Gastrocnemius medialis (tissue), 4 donors: Measurements from ENCODE around the gene LSG1. TPM values are rescaled to one million over a fixed set of nuclear protein-coding genes. Genes with fewer than 3 reads are reported as not detected.

Experiments used
- ATAC-seq, 2 donors: fragments of 150-250 bp; one replicate each; pipeline ENCODE4 v1.9.1; 2016
- DNase-seq, 2 donors: peaks; one replicate each; pipeline ENCODE4 v3.0.0-alpha.2; 2019
- H3K27ac ChIP-seq, 4 donors: fragments of 200-600 bp; sonication (generic); 1 replicate in 1 of 4; 2 replicates in 3 of 4; pipeline ENCODE4 v1.5.1; 2016 to 2018; ENCODE audit warnings: mild to moderate bottlenecking in 2 of 4, moderate library complexity in 1 of 4
- H3K27me3 ChIP-seq, 3 donors: fragments of 200-600 bp; sonication (generic) in 2 of 3; 1 replicate in 1 of 3; 2 replicates in 2 of 3; pipeline versions ENCODE4 v1.5.1 to v1.6.0; 2016 to 2019; ENCODE audit warnings: mild to moderate bottlenecking in 1 of 3, moderate library complexity in 1 of 3
- H3K36me3 ChIP-seq, 2 donors: fragments of 200-600 bp; sonication (generic) in 1 of 2; one replicate each; pipeline ENCODE4 v1.5.1; 2017 to 2018
- H3K4me1 ChIP-seq, 2 donors: fragments of 200-600 bp; sonication (generic) in 1 of 2; one replicate each; pipeline ENCODE4 v1.5.1; 2016 to 2017; ENCODE audit warnings: mild to moderate bottlenecking in 2 of 2
- H3K4me3 ChIP-seq, 4 donors: fragments of 200-600 bp; sonication (generic) in 3 of 4; 1 replicate in 1 of 4; 2 replicates in 3 of 4; pipeline ENCODE4 v1.5.1; 2016 to 2019; ENCODE audit warnings: mild to moderate bottlenecking in 2 of 4
- H3K9me3 ChIP-seq, 3 donors: fragments of 200-600 bp; sonication (generic) in 2 of 3; 1 replicate in 1 of 3; 2 replicates in 2 of 3; pipeline ENCODE4 v1.5.1; 2016 to 2019
- POLR2A ChIP-seq, 2 donors: fragments of 450-650 bp; IDR thresholded peaks; one replicate each; pipeline ENCODE4 v1.6.1; 2017; ENCODE audit warnings: antibody characterized with exemption in 2 of 2, mild to moderate bottlenecking in 2 of 2, moderate library complexity in 2 of 2
- in situ Hi-C, 4 donors: fragments of 200-750 bp; cut with MboI; loops; one replicate each; pipeline versions ENCODE4 v1.15.0 to v1.8.0; 2017; ENCODE audit warnings: low sequenced_read_pairs in 4 of 4
- intact Hi-C: fragments of 100-400 bp; cut with DNase I; formaldehyde crosslinking; loops from one replicate; pipeline ENCODE4 v1.15.1; 2023; ENCODE audit warnings: low total_unique reads
- total RNA-seq, 4 donors: library from RNA; depleted of rRNA; stranded (reverse); fragments of >200 nt; gene quantifications; one replicate each; pipeline versions ENCODE4 v1.1.0 to v1.2.3, GENCODE V29; 2016
- TF ChIP-seq, protein P1 (sequence below), 5 experiments: fragments of 450-650 bp in 3 of 5; fragments of 200-600 bp in 2 of 5; sonication (generic) in 2 of 5; IDR thresholded peaks in 4 of 5; conservative IDR thresholded peaks in 1 of 5; 1 replicate in 4 of 5; 2 replicates in 1 of 5; pipeline ENCODE4 v1.5.1; 2016 to 2019; ENCODE audit warnings: antibody characterized with exemption in 5 of 5, mild to moderate bottlenecking in 3 of 5, moderate library complexity in 3 of 5

Gene LSG1
- total RNA-seq, 4 donors from 2014 or later = 23.2 to 38.4 (median 28.0) TPM

DNA sequence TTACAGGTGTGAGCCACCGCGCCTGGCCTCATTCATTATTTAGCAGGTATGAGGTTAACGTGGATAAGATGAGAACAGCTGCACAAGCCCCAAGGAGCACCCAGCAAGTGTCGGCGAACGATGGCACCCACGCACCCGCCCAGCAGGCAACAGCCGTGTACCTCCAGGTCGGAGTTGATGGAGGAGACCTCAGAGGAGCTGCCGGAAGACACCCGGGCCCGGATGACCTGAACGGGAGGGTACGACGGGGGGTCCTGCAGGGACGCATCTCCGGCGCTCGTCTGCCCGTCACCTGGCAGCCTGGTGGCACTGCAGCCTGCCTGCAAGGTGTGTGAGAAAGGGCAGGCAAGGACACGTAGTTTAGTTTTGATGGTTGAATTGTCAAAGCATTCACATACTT is 67.9 kb downstream of the LSG1 start:
- no peaks in the 10 kb centered on the region for H3K9me3 ChIP-seq
- no peak overlapping the region for H3K4me3 ChIP-seq
- no peak overlapping the region for H3K27ac ChIP-seq
- no peak for DNase-seq
- TF ChIP-seq POLR2A (IDR thresholded peaks at IDR 0.05) = no peak
- TF ChIP-seq, protein P1, sequence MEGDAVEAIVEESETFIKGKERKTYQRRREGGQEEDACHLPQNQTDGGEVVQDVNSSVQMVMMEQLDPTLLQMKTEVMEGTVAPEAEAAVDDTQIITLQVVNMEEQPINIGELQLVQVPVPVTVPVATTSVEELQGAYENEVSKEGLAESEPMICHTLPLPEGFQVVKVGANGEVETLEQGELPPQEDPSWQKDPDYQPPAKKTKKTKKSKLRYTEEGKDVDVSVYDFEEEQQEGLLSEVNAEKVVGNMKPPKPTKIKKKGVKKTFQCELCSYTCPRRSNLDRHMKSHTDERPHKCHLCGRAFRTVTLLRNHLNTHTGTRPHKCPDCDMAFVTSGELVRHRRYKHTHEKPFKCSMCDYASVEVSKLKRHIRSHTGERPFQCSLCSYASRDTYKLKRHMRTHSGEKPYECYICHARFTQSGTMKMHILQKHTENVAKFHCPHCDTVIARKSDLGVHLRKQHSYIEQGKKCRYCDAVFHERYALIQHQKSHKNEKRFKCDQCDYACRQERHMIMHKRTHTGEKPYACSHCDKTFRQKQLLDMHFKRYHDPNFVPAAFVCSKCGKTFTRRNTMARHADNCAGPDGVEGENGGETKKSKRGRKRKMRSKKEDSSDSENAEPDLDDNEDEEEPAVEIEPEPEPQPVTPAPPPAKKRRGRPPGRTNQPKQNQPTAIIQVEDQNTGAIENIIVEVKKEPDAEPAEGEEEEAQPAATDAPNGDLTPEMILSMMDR (IDR thresholded peaks at IDR 0.05 in 4 of 5, conservative IDR thresholded peaks at IDR 0.05 in 1 of 5) = no peak
- intact Hi-C loops = no loop called here
- in situ Hi-C loops = no loop called here
- ATAC-seq = no peak
- H3K4me1 ChIP-seq = no peaks in the 10 kb centered on the region
- H3K27me3 ChIP-seq = no peaks in the 10 kb centered on the region
- H3K36me3 ChIP-seq = no peaks in the 10 kb centered on the region

DNA sequence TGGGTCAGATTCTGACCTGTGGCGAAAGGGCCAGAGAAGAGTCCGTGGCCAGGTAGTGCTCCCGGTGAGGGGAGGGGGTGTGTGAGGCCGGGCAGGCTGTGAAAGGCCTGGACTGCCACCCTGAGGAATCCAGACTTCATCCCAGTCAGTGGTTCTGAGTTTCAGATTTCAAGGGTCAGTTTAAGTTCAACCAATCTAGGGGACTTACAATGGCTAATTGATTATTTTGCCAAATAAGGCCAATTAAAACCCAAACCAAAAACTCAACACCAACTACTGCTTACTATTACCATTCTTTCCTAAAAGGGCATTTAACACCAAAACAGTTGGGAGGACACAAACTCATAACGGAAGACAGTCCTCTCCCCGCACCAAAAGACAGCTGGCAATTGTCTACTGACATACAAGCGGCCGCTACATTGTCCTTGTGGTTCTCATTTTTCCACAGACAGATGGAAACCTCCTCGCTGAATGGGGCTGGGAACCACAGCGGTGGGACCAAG is 69.3 kb downstream of the LSG1 start:
- Histone ChIP-seq H3K4me1 (no peaks in the 10 kb centered on the region), H3K27ac (no peak overlapping the region), H3K36me3 (no peaks in the 10 kb centered on the region), H3K9me3 (no peaks in the 10 kb centered on the region), H3K4me3 (no peak overlapping the region), H3K27me3 (no peaks in the 10 kb centered on the region)
- intact Hi-C loops (no loop called here), in situ Hi-C loops (no loop called here)
- ATAC-seq (no peak), DNase-seq (no peak)
- no peak for TF ChIP-seq POLR2A (IDR thresholded peaks at IDR 0.05)
- TF ChIP-seq, protein P1 (IDR thresholded peaks at IDR 0.05 in 4 of 5, conservative IDR thresholded peaks at IDR 0.05 in 1 of 5) = no peak

DNA sequence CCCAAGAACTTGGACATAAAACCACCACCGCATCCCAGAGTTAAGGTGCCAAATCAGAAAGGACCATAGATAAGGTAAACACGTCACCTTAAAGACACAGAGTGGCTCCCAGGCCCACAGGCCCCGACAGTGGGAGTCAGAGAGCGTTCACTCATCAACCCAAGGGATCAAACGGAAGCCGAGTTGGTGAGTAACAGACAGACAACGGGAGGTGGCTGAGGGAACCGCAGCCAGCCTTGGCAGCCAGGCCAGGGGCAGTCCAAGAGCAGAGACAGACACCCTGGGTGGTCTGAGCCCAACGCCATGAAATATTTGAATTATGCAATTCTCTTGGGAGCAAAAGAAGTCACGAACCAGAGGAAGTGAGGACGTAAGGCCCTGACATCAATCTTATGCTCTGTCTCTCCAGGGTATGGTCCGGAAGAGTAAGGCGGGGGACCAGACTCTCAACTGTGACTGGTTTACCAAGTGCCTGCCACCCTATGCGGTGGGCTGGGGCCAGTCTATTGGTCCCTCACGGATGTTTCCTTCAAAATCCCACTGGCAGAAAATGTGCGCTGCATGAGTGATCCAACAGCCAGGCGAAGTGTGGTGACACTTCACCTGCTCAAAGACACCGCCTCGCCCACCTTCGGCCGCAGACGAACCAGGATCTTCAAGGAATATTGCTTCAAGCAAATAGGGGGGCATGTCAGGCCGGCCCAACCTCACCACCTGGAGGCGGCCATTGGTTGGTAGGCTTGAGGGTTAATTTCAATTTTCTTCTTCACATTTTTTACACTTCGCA is 73.0 kb downstream of the LSG1 start:
- no peak overlapping the region for H3K4me3 ChIP-seq
- no peaks in the 10 kb centered on the region for H3K27me3 ChIP-seq
- H3K9me3 ChIP-seq = no peaks in the 10 kb centered on the region
- in situ Hi-C loops (loop anchor here in 2 of 4 donors (25.0 kb wide), 1 partner anchor 262 kb away; no protein-coding TSS in a partner anchor), intact Hi-C loops (no loop called here)
- H3K4me1 ChIP-seq = no peaks in the 10 kb centered on the region
- no peak overlapping the region for H3K27ac ChIP-seq
- no peak for DNase-seq
- H3K36me3 ChIP-seq = no peaks in the 10 kb centered on the region
- ATAC-seq = no peak
- TF ChIP-seq, protein P1 (IDR thresholded peaks at IDR 0.05 in 4 of 5, conservative IDR thresholded peaks at IDR 0.05 in 1 of 5) = no peak
- no peak for TF ChIP-seq POLR2A (IDR thresholded peaks at IDR 0.05)

DNA sequence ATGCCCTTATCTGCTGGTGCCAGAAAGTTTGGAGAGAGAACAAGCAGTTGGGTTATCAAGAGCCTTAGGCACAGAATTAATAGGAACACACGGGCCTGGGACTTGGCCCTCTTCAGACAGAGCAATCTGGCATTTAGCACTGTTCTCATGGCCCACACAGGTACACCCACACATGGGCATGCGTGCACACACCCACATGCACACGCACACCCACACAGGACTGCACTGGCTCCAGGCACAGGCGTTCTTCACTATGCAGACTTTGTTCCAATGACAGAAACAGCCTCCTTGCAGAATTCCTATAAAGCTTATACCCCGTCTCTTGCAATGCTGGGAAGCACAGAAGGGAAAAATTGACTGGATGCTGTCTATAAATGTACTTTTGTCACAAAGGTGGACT is 75.1 kb downstream of the LSG1 start:
- ATAC-seq (no peak), DNase-seq (no peak)
- TF ChIP-seq POLR2A (IDR thresholded peaks at IDR 0.05) = no peak
- TF ChIP-seq, protein P1 (IDR thresholded peaks at IDR 0.05 in 4 of 5, conservative IDR thresholded peaks at IDR 0.05 in 1 of 5) = no peak
- Histone ChIP-seq H3K9me3 (no peaks in the 10 kb centered on the region), H3K27ac (no peak overlapping the region), H3K4me1 (peaks cover 0 to 3% of the 10 kb centered on the region in 2 donors), H3K36me3 (no peaks in the 10 kb centered on the region), H3K27me3 (no peaks in the 10 kb centered on the region), H3K4me3 (no peak overlapping the region)
- in situ Hi-C loops = loop anchor here in 2 of 4 donors (25.0 kb wide), 1 partner anchor 260 kb away; no protein-coding TSS in a partner anchor
- intact Hi-C loops = no loop called here
